GM21717 (cell line): ENCODE results near the gene OR2Y1.
"Not testable (repeated sequence)": the region's sequence is repeated elsewhere in the genome, so short reads cannot be mapped to it uniquely, and the experiment has no call there.

Source experiments
- ATAC-seq: cut with Tn5 transposase; IDR thresholded peaks from one replicate; pipeline ENCODE4 v1.9.1; 2021; ENCODE audit warnings: mild to moderate bottlenecking, moderate library complexity; ENCODE audit not compliant: unreplicated experiment

Gene OR2Y1

DNA sequence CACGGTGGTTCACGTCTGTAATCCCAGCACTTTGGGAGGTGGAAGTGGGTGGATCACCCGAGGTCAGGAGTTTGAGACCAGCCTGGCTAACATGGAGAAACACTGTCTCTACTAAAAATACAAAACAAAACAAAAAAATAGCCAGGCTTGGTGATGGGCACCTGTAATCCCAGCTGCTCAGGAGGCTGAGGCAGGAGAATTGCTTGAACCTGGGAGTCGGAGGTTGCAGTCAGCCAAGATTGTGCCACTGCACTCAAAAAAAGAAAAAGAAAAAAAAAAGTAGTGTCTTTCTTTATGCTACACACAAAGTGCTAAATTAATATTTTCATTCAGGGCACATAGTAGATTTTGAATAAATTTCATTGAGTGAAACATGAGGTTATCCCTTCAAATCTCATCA lies 1.1 kb upstream of the OR2Y1 start:
- not testable (repeated sequence) for ATAC-seq

DNA sequence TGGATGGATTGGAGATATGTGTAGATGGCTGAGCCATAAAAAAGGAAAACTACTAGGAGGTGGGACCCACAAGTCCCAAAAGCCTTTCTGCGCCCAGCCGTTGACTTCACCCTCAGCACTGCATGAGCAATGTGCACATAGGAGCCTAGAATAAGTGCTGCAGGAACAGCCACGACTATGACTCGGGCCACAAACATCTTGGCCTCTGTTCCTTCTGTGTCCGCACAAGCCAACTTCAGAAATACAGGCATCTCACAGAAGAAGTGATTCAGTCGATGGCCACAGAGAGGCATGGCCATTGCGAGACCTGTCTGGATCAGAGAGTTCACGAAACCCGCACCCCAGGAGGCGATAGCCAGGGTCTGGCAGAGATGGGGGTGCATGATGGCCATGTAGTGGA lies 587 bp downstream of the OR2Y1 start:
- ATAC-seq = no peak

DNA sequence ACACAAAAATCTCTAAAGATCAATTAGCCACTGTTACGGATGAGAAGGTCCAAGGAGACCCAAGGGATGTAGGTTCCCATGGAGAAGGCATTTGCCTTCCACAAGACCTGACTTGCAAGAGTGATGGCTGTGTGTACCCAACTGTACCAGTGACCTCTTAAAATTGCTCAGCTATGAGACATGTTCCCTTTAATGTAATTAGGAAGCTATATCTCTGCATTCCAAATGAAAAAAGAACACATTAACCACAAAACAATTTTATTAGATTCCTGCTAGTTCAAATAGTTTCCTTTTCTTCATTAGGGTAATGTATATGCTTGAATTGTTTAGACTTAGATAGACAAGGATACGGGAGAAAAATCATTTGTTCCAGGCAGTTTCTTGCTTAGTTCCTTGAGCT lies 3.3 kb downstream of the OR2Y1 start:
- ATAC-seq = no peak

DNA sequence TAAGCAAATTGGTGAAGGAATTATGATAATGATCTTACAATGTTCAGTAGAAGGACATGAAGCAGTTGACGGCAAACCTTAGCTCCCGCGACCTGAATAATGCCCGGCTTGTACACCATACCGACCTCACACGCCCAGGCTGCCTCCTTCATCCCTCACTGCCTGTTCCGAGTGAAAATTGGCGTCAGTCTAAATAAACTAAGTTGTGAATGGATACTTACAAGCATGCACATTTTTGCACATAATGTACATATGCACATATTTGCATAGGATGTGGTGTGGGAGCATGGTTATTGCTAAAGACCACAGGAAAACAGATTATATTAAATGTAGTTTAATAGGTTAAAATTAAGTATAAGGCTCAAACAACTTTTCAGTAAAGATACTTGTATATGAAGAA lies 14.9 kb downstream of the OR2Y1 start:
- no peak for ATAC-seq

DNA sequence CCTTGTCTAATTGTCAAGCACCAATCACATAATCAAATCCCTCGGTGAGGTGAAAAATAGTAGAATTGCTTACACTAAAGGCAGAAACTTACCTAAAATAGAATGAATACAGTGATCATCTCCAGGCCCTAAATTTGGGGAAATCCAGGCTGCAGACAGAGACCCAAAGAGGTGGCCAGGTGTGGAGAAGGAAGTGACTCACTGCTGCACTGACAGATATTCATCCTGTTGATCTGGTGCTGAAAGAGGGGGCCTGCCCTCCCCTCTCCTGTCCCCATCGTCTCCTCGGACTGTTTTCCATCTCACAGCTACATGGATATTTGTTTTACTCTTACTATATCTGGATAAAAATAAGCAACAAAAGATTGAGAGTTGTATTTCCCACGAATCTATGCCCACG lies 15.9 kb downstream of the OR2Y1 start:
- ATAC-seq = no peak

DNA sequence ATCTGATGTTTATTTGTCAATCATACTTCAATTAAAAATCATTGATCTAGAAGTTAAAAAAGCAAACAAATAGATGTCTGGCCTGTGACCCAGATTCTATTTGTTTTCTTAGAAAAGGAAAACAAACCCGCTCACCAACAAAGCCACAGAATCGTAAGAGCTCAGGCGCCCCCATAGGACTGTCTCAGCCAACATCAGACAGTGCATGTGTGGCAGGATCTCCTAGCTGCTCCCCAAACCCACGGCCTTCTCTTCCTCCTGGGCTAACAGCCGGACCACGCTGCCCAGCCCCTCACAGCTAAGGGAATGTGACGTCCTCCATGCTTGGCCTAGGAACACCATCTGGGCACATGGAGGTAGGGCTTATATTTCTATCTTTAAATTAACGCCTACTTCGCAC lies 19.4 kb downstream of the OR2Y1 start:
- no peak for ATAC-seq

DNA sequence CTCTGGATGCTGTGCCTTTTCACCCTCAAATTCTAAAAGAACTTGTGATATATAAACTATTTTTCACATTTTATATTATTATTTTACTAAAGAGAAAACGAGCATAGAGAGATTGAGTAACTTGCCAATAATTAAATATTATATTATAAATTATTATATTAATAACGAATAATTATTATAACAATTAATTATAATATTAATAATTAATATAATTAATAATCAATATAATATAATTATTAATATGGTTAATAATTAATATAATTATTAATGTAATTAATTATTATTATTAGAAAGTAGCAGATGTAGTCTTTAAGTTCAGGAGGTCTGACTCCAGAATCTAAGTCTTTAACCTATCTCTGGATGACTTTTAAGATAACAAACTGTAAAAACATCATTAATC lies 20.1 kb downstream of the OR2Y1 start:
- ATAC-seq = no peak

DNA sequence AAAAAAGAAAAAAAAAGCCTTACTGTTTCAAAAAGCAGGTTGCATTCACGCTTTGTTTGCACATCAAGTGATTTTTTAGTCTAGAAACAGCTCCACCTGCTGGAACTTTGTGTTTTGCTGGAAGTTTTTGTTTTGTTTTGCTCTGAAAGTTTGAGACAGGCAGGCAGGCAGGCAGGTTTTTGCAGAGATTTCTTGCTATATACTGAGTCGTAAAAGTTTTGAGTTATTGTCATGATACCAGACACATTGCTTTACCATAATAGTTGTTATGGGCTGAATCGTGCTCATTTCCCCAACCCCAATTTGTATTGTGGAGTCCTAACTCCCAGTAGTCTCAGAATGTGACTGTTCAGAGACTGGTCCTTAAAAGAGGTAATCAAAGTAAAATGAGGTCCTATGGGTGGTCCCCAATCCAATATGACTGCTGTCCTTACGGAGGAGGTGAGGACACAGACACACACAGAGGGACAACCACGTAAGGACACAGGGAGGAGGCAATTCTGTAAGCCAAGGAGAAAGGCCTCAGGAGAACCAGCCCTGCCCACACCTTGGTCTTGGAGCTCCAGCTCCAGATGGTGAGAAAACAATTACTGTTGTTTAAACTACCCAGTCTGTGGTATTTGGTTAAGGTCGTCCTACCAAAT lies 20.9 kb downstream of the OR2Y1 start:
- ATAC-seq = no peak

DNA sequence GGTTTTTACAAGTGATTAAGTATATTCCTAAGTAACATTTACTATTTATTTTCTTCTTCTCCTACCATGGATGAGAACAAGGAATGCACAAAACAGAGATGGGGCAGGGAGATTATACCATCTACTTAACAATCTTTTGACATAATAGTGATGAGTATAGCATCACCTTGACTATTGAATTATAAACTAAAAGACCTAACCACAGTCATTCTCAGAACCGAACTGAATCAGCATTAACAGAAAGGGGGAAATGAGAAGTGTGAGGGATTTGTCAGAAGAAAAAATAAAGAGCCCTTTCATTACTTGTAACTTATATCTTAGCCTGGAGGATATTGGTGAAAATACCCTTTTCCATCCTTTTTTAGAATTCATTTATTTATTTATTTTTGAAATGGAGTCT lies 21.9 kb downstream of the OR2Y1 start:
- ATAC-seq = no peak

DNA sequence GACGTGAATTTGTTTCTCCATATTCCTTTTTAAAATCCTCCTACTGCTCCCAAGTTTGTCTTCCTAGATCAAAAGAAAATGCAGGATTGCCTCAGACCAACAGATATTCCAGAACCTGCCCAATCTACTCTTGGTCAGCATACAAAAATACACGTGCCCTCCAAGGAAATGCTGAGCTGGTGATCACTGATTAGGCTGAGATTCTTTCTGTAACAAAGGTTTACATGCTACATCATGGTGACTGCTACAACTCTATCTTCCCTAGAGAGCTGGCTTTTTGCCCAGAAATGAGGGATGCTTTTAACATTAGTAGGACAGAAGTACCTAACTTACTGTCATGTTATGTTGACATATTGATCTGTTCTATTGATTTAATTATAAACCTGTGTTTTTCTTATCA lies 35.5 kb downstream of the OR2Y1 start:
- ATAC-seq = no peak

DNA sequence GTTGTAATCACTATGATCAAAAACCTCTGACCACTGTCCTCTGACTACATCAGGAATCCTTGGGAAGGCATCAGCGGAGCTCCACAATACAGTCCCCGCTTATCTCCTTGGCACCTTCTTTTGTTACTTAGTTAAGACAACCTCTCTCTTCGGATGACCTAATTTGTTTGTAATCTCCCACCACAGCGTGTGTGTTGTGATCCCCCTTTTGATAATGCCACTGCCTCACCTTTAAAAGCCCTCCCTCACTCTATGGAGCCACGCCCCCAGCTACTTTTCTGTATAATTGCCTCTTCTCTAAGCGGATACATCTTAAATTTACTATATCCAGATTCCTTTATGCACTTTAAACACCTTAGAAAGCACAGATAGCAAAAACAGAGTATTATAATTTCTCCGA lies 35.9 kb downstream of the OR2Y1 start:
- no peak for ATAC-seq

DNA sequence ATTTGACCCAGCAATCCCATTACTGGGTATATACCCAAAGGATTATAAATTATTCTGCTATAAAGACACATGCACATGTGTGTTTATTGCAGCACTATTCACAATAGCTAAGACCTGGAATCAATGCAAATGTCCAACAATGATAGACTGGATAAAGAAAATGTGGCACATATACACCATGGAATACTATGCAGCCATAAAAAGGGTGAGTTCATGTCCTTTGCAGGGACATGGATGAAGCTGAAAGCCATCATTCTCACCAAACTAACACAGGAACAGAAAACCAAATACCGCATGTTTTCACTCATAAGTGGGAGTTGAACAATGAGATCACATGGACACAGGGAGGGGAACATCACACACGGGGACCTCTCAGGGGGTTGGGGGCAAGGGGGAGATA lies 36.5 kb downstream of the OR2Y1 start:
- ATAC-seq = not testable (repeated sequence)

DNA sequence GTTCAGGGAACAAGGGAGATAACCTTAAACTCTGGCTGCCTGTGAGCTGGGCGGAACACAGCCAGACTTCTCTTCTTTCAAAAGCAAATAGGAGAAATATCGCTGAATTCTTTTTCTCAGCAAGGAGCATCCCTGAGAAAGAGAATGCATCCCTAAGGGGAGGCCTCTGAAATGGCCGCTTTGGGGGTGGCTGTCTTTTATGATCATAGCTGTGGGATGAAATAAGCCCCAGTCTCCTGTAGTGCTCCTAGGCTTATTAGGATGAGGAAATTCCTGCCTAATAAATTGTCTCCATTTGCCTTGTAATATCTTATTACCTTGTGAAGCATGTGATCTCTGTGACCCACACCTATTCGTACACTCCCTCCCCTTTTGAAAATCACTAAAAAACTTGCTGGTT lies 39.4 kb downstream of the OR2Y1 start:
- ATAC-seq = not testable (repeated sequence)

DNA sequence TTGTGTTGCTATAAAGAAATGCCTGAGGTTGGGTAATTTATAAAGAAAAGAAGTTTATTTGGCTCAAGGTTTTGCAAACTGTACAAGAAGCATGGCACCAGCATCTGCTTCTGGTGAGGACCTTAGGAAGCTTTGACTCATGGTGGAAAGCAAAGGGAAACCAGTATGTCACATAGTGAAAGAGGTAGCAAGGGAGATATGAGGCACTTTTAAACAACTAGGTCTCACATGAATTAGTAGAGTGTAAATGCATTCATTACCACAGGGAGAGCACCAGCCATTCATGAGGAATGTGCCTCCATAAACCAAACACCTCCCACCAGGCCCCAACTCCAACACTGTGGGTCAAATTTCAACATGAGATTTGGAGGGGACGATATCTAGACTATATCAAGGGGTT lies 40.8 kb downstream of the OR2Y1 start:
- no peak for ATAC-seq

DNA sequence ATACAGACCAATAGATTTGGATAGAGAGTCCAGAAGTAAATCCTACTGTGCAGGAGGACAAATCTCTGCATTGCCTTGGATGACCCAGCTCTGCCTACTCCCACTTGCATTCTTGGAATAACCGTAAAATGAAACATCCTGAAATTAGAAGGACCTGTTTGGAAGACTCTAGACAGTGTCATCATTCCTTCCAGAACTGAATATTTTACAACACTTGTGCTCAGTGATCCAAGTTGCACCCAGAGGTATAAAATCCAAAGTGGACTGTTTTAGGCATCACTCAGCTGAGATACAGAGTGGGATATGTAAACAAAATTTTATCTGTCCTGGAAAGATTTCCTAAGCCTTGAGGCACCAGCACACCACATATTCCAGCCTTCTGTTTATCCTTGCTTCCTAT lies 43.7 kb downstream of the OR2Y1 start:
- no peak for ATAC-seq

DNA sequence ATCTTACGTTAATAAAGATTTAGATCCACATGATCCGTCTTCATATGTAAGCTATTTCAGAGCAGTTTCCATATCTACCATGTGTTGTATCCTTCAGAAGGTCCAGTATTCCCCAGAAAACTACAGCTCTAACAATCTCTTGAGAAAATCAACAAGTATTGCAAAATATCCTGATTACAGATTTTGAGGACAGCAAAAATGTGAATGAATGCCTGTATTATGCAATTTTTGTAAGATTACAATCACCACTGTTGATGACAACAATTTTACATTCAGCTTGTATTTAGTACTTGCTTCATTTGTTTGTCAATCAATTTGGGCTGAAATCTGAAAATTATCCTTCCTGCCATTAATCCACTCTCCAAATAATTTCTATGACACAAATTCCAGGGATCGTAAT lies 47.4 kb downstream of the OR2Y1 start:
- ATAC-seq = no peak

DNA sequence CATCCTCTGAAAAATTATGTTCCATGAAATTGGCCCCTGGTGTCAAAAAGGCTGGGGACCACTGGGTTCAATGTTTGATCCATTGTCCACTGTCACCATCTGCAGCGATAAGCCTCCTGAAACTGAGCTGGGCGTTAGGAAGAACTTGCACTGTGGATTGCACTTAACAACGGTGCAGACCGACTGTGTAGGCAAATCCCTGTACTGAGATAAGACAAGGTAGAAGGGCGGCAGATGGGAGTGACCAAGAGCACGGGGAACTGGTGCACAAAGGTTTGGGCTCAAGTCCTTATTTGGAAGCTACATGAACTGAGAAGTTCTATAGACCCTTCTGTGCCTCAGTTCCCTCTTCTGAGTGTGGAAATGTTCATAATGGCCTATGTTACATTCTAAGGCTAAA lies 48.8 kb downstream of the OR2Y1 start:
- ATAC-seq = no peak

DNA sequence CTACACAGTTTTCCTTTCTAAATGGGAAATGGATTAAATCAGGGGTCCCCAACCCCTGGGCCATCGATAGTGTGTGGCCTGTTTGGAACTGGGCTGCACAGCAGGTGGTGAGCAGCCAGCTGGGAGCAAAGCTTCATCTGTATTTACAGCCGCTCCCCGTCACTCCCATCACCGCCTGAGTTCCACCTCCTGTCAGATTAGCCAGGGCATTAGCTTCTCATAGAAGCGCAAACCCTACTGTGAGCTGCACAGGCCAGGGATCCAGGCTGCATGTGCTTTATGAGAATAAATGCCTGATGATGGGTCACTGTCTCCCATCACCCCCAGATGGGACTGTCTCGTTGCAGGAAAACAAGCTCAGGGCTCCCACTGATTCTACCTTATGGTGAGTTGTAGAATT lies 49.3 kb downstream of the OR2Y1 start:
- no peak for ATAC-seq

DNA sequence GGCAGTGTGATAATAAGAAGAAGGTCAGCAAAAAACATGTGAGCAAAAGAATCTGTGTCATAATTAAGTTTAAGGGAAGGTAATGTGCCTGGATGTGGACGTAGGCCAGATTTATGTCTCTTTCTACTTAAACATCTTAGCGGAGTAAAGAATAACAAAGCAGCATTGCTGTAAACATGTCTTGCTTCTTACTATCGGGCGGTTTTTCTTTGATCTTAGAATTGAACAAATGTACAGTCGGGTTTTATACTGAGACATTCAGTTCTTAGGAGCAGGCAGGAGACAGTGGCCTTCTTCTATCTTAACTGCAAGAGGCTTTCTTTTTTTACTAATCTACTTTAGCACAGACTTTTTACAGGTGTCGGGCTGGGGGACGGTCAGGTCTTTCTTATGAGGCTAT lies 50.1 kb downstream of the OR2Y1 start:
- ATAC-seq = no peak
